Body of pancreas (tissue), 4 donors: ENCODE measurements around the gene CDH4.

Source experiments
- CTCF ChIP-seq, 7 experiments: fragments of 450-650 bp in 4 of 7; fragments of 200-600 bp in 3 of 7; sonication (generic) in 3 of 7; IDR thresholded peaks; one replicate each; pipeline ENCODE4 v1.5.1; 2016 to 2019; ENCODE audit warnings: antibody characterized with exemption in 7 of 7
- POLR2A ChIP-seq, 3 donors: fragments of 450-650 bp; IDR thresholded peaks; one replicate each; pipeline ENCODE4 v1.6.1; 2016; ENCODE audit warnings: antibody characterized with exemption in 3 of 3, mild to moderate bottlenecking in 2 of 3

DNA sequence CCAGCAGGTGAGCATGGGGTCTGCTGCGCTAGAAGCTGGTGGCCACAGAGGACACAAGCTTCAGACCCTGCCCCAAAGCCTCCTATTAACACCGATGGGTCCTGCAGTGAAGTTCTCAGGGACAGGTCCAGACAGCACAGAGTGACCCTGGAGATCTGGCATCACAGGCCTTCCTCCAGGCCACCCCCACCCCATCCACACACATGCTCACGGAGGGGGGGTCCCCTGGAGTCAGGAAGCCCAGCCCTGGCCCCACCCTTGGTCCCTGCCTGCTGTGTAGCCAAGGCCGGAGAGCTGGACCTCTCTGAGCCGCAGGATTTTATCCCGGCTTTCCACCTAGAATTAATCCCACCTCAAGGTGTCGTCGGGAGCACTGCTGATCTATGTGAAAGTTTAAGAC is 646.3 kb downstream of the CDH4 start:
- no peak for TF ChIP-seq CTCF (IDR thresholded peaks at IDR 0.05)
- TF ChIP-seq POLR2A (IDR thresholded peaks at IDR 0.05), result no peak
